MV-4-11 (cell line): ENCODE results near the gene TBC1D14.
"Not testable (repeated sequence)": the region's sequence is repeated elsewhere in the genome, so short reads cannot be mapped to it uniquely, and the experiment has no call there.

Experiments used
- DNase-seq: peaks from one replicate; lab custom pipeline; 2025; lab: John Stamatoyannopoulos, UW

The TBC1D14 gene

DNA sequence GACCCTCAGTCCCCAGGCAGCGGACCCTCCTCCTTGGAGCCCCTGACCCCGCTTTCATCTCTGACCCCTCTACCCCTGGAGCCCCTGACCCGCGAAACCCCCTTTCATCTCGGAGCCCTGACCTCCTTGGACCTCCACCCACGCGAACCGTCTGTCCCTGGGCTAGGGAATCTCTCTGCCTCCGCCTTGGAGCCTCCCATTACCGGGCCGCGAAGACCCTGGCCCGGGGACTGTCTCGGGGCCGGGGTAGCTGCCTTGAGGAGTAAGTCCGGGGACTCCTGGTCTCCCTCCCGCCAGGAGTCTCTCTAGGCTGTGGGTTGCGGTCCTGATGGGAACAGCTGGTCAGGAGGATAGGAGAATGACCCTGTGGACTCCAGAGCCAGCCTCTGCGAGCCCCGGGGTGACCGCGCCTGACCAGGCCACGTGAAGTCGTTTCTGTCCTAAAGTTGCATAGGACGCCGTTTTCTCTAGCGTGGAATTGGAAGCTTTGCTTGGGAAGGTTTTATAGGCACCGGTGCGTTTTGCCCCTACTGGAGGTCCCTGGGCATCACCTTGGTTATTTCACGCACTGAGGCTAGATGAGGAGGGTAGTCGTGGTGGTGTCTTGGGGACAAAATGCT is 824 bp downstream of the TBC1D14 start:
- no peak for DNase-seq

DNA sequence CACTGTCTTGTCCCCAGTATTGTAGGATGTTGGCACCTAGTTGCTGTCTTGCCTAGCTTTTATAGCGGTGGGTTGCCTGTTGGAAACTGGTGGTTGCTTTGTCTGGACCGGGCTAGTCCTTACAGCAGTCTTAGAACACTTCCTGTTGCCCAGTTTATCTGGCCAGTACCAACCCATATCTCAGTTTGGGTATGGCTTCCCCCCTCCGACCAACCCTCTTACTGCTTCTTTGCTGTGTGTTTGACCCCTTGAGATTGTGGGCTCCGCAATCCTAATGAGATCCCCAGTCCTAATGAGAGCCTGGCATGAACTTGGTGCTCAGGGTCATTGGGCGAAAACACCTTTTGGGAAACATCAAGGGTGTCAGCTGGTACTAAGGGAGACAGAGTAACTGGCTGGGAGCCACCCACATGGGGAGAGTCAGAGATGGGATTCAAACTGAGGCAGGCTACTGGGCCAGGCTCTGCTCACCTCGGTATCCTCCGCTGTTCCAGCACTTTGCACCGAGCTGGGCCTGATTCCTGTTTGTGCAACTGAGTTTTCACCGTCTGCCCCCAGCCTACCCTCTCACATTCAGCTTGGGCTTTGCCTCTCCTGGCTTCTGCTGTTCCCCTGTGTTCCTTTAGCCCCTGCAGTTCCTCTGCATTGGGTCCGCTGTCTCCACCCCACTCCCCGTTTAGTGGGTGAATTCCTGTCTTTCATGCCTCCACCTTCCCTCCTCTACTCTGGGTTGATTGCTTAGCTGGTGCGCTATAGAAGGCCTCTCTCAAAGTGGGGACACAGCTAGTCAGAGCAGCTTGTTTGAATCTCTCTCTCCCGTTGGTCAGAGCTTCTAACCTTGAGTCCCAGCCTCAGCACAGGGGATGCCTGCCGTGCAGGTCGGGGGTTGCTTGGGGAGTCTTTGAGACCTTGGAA is 1.6 kb downstream of the TBC1D14 start:
- no peak for DNase-seq

DNA sequence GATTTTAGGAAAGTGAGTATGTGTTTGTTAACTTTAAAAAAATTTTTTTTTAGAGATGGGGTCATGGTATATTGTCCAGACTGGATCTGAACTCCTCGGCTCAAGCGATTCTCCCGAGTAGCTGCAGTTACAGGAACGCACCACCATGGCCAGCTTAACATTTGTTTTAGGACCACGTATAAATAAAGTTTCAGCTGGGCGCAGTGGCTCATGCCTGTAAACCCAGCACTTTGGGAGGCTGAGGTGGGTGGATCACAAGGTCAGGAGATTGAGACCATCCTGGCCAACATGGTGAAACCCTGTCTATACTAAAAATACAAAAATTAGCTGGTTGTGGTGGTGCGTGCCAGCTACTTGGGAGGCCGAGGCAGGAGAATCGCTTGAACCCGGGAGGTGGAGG is 2.3 kb downstream of the TBC1D14 start:
- not testable (repeated sequence) for DNase-seq

DNA sequence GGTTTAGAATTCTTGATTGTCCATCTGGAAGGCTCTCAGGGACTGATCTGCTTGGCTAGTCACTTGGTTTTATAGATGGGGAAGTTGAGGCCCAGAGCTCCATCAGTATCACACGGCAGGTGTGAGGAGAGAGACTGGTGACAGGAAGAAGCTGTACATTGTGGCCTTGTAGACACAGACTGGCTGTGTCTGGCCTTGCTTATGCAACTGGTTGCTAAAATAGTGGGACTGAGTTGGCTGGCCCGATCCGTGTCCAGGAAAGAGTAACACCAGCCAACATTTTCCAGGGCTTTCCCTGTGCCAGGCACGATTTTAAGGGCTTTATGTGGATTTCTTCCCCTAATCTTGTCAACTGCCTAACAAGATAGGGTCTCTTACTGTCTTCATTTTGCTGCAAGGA is 2.8 kb downstream of the TBC1D14 start:
- peak; percentile 37 for DNase-seq

DNA sequence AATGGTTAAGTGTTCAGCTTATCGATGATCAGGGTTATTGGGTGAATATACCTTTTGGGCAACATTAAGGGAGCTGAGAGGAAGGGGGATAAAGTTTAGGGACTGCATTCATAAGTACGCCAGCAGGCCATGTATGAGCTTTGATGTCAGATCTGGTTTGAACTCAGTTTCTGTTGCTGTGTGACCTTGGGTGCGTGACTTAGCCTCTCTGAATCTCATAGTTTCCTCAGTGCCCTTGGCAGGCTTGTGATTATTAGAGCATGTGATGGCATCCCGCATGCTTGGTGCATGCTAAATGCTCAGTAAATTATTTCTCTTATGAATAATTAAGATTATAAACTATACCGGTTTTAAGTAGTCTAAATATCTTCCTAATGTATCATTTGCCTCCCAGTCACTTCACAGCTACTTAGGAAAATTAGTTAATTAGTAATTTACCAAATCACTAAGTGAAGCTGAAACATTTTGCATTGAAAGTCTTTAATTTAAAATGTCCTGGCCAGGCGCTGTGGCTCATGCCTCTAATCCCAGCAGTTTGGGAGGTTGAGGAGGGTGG is 3.8 kb downstream of the TBC1D14 start:
- DNase-seq: no peak

DNA sequence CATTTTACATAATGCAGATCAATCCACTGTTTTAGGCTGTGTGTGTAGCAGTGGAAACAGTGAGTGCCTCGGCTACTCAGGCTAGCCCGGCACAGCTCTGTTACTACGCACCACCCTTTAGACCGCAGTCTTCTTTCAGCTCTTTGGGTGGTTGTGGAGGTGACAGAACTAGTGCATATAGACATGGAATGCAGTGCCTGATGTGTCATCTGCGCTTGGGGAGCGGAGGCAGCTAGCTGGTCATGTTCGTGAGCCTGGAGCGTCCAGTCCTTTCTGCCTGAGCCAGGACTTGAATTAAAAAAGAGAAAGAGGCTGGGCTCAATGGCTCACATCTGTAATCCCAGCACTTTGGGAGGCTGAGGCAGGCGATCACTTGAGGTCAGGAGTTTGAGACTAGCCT is 4.8 kb downstream of the TBC1D14 start:
- no peak for DNase-seq

DNA sequence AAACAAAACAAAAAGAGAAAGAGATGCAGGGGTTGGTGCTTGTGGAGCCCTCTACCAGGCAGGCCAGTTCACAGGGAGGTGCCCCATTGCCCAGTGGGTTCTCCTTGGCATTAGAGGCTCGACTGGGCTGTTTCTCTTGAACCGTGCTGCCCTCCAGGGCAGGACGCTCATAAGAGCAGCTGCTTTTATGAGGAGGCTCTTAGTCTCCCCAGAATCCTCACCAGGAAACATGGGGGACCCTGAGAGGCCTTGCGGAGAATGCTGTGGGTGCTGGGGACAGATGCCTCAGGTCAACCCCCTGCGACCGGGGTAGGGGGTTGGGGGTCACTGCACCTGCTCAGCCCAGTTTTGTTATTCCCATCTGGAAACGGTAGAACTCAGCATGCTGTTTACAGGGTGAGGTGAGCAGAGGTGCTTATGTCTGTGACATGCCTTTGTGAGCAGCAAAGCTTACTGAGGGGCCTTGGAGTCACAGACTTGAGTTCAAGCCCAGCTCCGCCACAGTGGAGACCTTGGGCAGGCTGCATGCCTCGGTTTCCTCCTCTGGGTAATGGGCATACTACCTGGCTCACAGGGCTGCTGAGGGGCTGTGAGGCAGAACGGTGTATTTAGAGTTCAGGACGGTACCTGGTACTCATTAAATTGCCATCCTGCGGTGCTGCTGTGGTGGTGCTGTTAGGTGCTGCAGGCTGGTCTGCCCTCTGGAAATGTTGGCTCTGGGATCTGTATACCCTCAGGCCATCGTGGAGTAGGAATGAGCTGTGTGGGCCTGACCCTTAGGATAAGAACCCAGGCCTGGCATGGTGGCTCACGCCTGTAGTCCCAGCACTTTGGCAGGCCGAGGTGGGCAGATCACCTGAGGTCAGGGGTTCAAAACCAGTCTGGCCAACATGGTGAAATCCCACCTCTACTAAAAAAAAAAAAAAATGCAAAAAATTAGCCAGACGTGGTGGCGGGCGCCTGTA is 5.7 kb downstream of the TBC1D14 start:
- DNase-seq: no peak

DNA sequence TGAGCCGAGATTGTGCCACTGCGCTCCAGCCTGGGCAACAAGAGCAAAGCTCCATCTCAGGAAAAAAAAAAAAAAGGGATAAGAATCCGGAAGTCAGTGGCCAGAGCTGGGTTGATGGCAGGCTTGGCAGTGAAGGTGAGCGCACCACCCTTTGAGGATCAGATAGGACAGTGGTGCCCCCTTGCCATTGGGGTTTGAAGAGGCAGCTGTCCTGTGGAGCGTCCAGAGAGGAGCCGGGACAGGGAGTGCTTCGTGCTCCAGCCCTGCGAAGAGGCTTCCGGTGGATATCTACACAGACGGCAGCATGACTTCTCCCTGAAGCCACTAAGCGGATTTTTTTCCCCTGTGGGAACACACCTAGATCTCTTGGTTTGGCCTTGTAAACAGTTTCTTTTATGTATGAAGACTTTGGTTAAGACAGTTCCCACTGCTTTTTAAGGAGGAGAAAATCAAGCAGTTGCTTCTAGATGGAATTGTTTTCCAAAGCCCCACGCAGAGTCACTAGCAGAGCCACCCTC is 6.5 kb downstream of the TBC1D14 start:
- DNase-seq: no peak

DNA sequence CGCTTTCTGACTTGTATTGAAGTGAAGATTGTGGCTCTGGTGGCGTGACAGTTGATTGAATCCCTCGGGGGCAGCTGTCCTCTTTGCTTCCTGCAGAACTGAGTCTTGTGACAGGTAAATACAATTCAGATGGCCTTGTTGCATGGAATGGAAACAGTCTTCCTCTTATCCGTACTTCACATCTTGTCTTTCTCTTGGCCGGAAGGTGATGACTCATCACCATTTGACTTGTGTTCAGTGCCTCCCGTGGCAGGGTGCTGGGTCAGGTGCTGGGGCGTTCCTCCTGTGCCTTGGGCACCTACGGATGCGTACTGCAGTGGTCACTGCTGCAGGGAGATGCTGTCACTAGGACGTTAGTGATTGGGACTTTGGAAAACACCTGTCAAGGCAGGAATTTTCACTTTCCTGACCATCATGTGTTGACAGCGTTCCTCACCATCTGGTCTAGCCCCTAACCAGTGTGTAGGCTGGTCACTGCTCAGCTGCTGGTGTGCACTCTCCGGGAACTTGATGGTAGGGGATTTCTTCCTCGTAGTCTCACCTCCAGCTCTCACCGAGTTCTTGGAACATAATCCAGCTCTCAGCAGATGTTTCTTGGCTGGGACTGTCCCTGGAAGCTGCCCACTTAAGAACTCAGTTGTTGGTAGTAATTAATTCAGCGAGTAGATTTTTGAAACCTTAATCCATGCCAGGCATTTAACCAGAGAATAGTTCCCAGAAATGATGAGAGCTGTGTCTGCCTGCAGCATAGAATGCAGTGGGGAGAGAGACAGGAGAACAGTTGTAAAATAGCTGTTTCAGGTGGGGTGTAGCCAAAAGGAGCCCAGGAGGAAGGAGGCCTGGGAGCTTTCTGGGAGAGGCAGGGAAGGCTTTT is 7.2 kb downstream of the TBC1D14 start:
- no peak for DNase-seq

DNA sequence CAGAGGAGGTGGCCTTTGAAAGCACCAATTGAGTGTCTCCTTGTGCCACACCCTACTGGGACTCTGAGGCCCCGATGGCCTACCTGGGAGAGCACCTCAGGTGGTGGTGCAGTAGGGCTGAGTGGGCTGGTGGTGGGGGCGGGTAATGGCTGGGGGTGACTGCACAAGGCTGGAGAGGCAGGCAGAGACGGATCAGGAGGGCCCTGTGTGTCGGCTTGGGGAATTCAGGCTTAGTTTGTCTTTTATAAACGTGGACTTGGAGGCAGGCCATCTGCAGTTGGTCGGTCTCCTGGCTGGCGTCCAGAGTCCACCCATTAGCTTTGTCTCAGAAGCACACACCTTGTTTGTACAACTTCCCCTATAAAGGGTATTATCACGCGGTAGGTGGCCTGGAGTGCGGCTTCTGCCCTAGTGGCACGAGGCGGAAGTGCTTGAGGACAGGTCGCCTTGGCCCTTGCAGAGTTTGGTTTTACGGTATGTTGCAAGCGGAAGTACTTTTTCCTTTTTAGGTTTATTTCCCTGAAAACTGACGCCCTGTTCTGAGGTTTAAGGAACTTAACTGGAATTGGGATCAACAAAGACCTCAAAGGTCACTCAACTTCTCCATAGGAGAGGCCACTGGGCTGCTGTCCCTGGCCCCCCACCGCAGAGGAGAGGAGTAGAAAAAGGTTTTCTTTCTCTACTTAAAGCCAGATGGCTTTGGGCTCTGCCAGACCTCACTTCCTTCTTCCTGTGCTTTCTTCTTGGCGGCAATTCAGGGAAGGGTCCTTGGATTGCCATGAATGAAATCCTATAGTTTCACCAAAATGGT is 8.0 kb downstream of the TBC1D14 start:
- DNase-seq: peak; percentile 70

DNA sequence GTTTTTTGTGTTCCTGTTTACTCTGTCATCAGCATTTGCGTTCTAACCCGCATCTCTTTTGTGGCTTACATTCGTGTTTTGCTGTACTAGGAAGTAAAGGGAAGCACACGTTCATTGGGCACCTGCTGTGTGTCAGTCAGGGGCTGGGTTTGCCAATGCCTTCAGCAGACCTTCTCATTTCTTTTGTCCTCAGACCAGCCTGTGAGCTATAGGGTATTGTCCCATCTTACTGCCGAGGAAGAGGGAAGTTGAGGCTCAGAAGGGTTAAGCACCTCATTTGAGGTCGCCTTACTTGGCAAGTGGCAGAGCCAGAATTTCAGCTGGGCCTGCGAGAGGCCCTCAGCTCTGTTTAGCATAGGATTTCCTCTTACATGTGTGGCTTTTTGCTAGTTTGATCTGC is 8.7 kb downstream of the TBC1D14 start:
- DNase-seq: peak; percentile 43

DNA sequence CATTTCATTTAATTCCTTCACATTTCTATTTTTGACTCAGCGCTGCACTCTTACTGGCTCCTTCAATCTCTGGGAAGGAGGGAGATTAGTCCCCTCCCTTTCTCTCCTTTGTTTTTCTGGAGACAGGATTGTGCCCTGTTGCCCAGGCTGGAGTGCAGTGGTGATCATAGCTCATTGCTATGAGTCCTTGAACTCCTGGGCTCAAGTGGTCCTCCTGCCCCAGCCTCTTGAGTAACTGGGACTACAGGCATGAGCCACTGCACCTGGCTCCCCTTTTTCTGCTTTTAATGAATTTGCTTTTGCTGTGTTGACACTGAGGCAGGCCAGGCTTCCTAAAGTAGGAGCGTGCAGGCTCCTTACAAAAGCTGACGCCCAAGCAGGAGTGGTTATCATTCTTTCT is 10.5 kb downstream of the TBC1D14 start:
- DNase-seq: no peak

DNA sequence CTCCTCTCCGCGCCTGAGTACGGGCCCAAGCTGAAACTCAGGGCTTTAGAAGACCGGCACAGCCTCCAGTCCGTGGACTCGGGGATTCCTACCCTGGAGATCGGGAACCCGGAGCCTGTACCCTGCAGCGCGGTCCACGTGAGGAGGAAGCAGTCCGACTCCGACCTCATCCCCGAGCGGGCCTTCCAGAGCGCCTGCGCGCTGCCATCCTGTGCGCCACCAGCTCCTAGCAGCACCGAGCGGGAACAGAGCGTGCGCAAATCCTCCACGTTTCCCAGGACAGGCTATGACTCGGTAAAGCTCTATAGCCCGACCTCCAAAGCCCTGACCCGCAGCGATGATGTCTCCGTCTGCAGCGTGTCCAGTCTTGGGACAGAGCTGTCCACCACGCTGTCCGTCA is 13.9 kb downstream of the TBC1D14 start:
- DNase-seq: no peak

DNA sequence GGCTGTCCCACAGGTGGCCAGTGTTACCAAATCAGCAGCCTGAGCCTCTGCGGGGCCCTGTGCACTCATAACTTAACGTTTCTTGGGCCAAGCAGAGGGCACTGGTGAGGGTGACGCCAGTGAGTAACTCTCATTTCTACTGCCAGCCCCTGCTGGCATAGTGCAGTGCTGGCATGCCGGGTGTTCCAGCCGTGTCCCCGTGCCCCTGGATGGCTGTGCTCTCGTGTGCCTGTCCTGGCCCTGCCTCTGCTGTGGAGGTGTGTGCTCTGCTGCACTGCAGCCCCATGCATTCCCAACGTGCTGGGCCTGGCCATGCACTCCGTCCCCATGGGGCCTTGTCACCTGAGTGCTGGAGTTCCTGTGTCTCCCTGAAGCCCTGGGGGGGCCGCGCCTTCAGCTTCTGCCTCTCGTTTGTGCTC is 14.7 kb downstream of the TBC1D14 start:
- DNase-seq: no peak

DNA sequence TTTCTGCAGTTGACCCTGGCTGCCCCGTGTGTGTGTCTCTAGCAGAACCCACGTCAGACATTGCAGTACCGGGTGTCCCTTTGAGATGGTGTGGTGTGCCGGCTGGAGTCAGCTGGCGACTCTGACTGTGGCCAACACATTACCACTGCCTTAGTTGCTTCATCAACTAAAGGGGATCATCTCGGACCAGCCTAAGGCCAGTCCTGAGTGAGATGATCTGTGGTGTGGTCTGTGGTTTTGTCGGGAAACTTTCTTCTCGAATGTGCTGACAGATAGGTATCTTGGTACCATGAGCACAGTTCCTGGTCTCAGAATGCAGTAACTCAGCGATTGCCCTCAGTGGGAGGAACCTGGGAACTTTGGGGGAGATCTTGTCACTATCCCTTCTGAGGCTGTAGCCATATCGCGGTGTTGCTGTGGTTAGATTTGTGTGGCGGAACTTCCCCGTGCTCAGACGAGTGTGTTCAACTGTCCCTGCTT is 15.8 kb downstream of the TBC1D14 start:
- peak; percentile 97 for DNase-seq

DNA sequence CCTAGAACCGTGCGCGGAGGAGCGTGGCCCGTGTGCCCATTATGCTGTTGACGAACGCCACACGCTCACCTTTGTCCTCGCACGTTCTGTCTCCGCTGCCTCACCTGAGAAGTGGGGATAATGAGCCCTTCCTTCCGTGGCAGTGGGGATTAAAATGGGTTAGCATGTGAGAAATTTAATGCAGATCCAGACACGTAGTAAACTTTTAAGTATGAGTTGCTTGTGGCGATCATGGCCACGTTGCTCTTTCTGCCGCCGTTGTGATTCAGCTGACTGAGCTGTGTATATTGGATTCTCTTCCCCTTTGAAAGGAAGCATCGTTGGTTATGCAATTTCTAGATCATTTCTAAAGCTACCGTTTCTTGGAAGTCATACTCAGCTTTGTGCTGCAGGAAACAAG is 16.5 kb downstream of the TBC1D14 start:
- peak; percentile 96 for DNase-seq

DNA sequence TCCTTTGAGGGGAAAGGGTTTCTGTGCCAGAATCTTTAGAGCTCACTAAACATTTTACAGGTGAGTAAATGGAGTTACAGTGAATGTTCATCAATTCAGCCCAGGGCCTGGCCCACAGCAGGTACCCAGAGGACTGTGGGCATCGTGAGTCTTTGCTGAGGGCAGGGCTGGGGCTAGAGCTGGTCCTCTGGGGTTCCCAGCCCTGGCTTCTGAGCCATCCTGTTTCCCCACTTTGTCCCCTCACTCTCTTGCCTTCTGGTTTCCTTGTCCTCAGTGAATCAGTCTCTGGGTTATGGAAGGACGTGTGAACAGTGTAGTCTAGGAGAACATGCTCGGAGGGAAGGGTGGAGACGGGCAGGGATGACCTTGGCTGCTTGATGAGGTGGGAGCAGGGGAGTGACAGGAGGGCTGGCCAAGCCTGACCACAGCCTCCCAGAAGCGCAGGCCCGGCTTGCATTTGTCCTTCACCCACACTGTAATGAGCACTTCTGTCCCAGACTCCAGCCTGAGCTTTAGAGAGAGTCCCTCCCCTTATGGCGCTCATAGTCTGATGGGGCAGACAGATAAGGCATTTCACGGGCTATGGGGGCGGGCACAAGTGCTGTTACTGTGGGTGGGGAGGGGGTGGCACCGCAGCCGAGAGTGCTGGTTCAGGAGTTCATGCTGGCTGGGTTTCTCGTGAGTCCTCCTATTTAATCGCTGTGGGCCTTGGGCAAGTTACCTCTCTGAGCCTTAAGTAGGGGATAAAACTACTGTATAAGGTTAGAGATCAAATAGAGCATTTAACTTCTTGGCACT is 17.3 kb downstream of the TBC1D14 start:
- peak; percentile 24 for DNase-seq

DNA sequence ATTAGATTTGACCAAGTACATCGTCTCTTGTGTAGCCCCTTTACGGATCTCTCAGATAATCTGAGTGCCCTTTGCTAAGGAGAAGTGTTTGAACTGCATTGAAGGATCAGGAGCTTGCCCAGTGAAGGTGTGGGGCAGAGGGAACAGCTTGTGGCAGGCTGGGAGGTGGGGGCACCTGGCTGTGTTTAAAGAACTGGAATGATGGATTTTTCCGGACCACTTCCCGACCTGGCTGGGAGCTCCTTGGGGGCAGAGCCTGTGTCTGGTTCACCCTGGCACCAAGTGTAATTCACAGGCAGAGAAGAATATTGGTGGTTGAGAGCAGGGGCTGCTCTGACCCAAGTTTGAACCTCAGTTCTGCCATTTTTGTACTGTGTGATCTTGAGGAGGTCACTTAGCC is 18.5 kb downstream of the TBC1D14 start:
- no peak for DNase-seq

DNA sequence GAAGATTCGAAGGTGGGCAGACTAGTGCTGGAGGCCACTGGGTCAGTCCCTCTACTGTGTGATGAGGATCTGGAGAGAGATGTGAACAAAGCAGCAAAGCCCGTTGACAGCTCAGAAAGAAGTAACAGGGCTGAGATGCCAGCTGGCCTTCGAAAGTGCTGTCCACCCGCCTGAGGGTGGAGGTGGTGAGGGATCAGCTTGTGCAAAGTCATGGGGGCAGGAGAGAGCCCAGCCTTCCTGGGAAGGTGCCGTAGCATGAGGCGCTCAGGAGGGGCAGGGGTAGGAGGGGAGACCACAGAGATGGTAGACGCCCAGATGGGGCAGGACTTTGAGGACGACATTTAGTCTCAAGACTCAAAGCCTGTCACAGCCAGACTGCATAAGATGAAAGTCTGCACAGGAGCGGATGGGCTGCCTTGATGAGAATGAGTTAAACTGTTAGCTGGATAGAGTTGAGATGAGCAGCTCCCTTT is 19.7 kb downstream of the TBC1D14 start:
- no peak for DNase-seq
